Parathyroid adenoma (tissue), 2 donors: ENCODE measurements around the gene PIERCE2.
"Not testable (repeated sequence)": the region's sequence is repeated elsewhere in the genome, so short reads cannot be mapped to it uniquely, and the experiment has no call there.

Experiments
- H2AFZ ChIP-seq: fragments of 300-600 bp; sonication (generic); one replicate; pipeline ENCODE4 v1.7.0; 2017; ENCODE audit warnings: antibody characterized with exemption, mild to moderate bottlenecking
- H3K27ac ChIP-seq: fragments of 300-600 bp; sonication (generic); one replicate; pipeline ENCODE4 v1.7.0; 2017
- H3K27me3 ChIP-seq: fragments of 300-600 bp; sonication (generic); one replicate; pipeline ENCODE4 v1.7.0; 2017; ENCODE audit warnings: low read length; ENCODE audit not compliant: control insufficient read depth, insufficient read depth
- H3K36me3 ChIP-seq: fragments of 300-600 bp; sonication (generic); one replicate; pipeline ENCODE4 v1.7.0; 2017; ENCODE audit warnings: low read length; ENCODE audit not compliant: control insufficient read depth, insufficient read depth
- H3K4me1 ChIP-seq: fragments of 300-600 bp; sonication (generic); one replicate; pipeline ENCODE4 v1.7.0; 2017; ENCODE audit warnings: control low read depth
- H3K4me2 ChIP-seq: fragments of 300-600 bp; sonication (generic); one replicate; pipeline ENCODE4 v1.7.0; 2017; ENCODE audit warnings: low read length
- H3K4me3 ChIP-seq: fragments of 300-600 bp; sonication (generic); one replicate; pipeline ENCODE4 v1.7.0; 2017; ENCODE audit warnings: low read depth, low read length
- H3K79me2 ChIP-seq: fragments of 300-600 bp; sonication (generic); one replicate; pipeline ENCODE4 v1.7.0; 2017; ENCODE audit warnings: control low read depth
- H3K9ac ChIP-seq: fragments of 300-600 bp; sonication (generic); one replicate; pipeline ENCODE4 v1.7.0; 2017; ENCODE audit warnings: mild to moderate bottlenecking
- H3K9me3 ChIP-seq: fragments of 300-600 bp; sonication (generic); one replicate; pipeline ENCODE4 v1.7.0; 2017; ENCODE audit warnings: low read length; ENCODE audit not compliant: control insufficient read depth
- TF ChIP-seq, protein P1 (sequence below): fragments of 300-600 bp; sonication (generic); IDR thresholded peaks from one replicate; pipeline ENCODE4 v1.7.0; 2017; ENCODE audit warnings: antibody characterized with exemption, mild to moderate bottlenecking
- donor health status: primary hyperparathyroidism.

Gene PIERCE2

DNA sequence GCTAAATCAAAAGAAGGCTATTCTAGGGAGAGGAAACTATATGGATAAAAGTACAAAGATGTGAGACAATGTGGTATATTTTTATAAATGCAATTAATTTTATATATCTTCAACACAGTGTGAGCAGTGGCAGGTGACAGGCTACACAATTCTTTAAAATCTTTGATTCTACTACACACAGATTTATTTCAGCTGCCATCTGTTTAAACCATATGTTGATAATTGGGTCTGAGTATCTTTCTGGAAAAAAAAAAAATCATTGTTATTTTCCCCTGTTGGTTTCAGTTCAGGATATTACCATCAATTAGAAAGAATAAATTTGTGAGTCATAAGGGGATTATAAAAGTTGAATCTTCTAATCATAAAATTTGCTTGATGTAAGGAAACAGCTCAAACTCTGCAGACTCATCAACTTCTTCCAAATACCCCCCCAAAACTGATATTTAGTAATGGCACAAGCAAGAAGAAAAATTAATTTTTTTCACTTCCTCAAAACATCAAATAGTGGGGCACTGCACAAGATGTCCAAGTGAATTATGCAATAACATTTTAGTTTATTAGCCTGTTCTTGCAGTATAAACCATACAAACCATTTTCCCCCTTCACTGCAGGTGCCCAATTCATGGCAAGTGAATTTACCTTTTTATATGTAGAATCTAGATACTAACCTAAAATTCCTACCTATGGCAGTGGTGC lies 12.0 kb downstream of the PIERCE2 start:
- no peak overlapping the region for H3K27ac ChIP-seq
- H3K4me1 ChIP-seq = no peaks in the 10 kb centered on the region
- H3K36me3 ChIP-seq = no peaks in the 10 kb centered on the region
- no peaks in the 10 kb centered on the region for H3K27me3 ChIP-seq
- H2AFZ ChIP-seq = no peak overlapping the region
- no peaks in the 10 kb centered on the region for H3K9me3 ChIP-seq
- no peak overlapping the region for H3K9ac ChIP-seq
- H3K4me3 ChIP-seq = no peak overlapping the region
- no peaks in the 10 kb centered on the region for H3K79me2 ChIP-seq
- H3K4me2 ChIP-seq = no peak overlapping the region
- TF ChIP-seq, protein P1, sequence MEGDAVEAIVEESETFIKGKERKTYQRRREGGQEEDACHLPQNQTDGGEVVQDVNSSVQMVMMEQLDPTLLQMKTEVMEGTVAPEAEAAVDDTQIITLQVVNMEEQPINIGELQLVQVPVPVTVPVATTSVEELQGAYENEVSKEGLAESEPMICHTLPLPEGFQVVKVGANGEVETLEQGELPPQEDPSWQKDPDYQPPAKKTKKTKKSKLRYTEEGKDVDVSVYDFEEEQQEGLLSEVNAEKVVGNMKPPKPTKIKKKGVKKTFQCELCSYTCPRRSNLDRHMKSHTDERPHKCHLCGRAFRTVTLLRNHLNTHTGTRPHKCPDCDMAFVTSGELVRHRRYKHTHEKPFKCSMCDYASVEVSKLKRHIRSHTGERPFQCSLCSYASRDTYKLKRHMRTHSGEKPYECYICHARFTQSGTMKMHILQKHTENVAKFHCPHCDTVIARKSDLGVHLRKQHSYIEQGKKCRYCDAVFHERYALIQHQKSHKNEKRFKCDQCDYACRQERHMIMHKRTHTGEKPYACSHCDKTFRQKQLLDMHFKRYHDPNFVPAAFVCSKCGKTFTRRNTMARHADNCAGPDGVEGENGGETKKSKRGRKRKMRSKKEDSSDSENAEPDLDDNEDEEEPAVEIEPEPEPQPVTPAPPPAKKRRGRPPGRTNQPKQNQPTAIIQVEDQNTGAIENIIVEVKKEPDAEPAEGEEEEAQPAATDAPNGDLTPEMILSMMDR = no peak

DNA sequence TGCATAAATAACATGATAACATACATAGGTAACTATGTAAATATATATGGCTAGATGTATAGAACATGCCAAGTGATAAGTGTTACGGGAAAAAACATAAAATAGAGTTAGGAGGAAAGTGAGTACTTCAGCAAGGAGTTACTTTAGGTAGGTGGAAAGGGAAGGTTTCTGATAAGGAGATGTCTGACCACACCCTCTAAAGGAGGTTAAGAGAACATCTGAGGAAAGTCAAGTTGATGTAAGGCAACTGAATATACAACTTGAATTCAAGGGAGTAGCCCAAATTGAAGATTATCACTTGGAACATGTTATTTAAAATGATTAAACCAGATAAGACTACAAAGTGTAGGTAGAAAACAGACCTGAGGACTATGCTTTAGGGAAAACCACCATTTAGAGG lies 13.8 kb downstream of the PIERCE2 start:
- Histone ChIP-seq H3K9ac (no peak overlapping the region), H3K36me3 (no peaks in the 10 kb centered on the region), H3K79me2 (no peaks in the 10 kb centered on the region), H3K4me1 (no peaks in the 10 kb centered on the region), H3K4me2 (no peak overlapping the region), H3K4me3 (no peak overlapping the region), H3K27ac (no peak overlapping the region), H2AFZ (no peak overlapping the region), H3K27me3 (no peaks in the 10 kb centered on the region), H3K9me3 (no peaks in the 10 kb centered on the region)
- TF ChIP-seq, protein P1 = no peak

DNA sequence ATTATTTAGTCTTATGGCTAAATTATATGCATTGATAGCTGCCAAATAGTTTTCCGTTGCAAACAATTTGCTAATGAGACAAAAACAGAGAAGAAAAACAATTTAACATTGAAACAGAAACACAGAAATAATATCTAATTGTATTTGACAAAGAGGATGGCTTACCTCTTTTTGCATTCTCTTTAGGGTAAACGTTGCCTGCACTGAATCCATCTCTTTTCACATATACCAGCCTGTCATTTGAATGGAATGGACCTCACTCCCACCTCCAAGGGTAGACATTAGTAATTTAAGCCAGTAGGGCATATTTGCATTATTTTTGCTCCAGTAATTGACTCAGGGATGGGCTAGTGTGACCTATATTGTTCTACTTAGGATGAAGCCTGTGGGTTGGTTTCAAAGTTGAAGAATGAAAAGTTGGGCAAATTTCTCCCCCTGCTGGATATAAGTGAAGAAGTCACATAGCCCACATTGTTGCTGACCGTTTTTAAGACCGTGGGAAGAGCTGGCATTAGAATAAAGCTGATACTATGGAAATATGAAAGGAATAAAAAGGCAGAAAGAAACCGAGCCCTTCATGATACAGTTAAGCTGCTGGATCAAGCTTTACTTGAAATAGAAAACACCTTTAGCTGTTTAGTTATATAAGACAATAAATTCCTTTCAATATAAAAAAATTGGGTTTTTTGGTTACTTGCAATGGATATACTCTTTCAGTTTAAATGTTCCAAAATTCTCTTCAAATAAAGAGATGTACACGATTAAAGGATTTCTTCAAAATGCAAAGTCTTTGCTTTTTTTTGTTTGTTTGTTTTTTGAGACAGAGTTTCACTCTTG lies 26.9 kb downstream of the PIERCE2 start:
- H3K9me3 ChIP-seq = no peaks in the 10 kb centered on the region
- H3K9ac ChIP-seq = no peak overlapping the region
- TF ChIP-seq, protein P1 = no peak
- H3K4me2 ChIP-seq = no peak overlapping the region
- no peak overlapping the region for H3K27ac ChIP-seq
- no peaks in the 10 kb centered on the region for H3K79me2 ChIP-seq
- no peak overlapping the region for H2AFZ ChIP-seq
- H3K36me3 ChIP-seq = no peaks in the 10 kb centered on the region
- H3K27me3 ChIP-seq = no peaks in the 10 kb centered on the region
- no peak overlapping the region for H3K4me3 ChIP-seq
- no peaks in the 10 kb centered on the region for H3K4me1 ChIP-seq

DNA sequence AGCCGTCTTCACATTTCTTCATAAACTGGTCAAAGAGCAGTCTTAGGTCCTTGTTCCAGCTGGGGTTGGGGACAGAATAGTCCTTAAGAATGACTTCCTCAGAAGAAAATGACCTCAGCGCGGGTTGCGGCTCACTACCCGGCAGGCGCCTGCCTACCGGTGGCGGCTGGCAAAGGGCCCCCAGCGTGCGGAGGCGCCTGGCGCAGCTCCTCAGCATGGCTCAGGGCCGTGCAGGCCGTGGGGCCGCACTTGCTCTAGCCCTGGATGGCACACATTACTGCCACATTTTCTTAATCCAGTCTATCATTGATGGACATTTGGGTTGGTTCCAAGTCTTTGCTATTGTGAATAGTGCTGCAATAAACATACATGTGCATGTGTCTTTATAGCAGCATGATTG lies 34.8 kb downstream of the PIERCE2 start:
- not testable (repeated sequence) for H3K4me2 ChIP-seq, H3K36me3 ChIP-seq, H3K27me3 ChIP-seq, H3K9me3 ChIP-seq, H3K4me3 ChIP-seq, H3K27ac ChIP-seq, H3K9ac ChIP-seq, H3K79me2 ChIP-seq, H3K4me1 ChIP-seq, H2AFZ ChIP-seq

DNA sequence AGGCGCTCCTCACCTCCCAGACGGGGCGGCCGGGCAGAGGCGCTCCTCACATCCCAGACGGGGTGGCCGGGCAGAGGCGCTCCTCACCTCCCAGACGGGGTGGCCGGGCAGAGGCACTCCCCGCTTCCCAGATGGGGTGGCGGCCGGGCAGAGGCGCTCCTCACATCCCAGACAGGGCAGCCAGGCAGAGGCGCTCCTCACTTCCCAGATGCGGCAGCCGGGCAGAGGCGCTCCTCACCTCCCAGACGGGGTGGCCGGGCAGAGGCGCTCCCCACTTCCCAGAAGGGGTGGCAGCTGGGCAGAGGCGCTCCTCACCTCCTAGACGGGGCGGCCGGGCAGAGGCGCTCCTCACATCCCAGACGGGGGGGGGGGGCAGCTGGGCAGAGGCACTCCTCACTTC lies 37.6 kb downstream of the PIERCE2 start:
- not testable (repeated sequence) for H3K9me3 ChIP-seq, H3K27ac ChIP-seq, H3K79me2 ChIP-seq, H2AFZ ChIP-seq, H3K4me3 ChIP-seq, H3K36me3 ChIP-seq, H3K4me2 ChIP-seq, H3K27me3 ChIP-seq, H3K4me1 ChIP-seq, H3K9ac ChIP-seq

DNA sequence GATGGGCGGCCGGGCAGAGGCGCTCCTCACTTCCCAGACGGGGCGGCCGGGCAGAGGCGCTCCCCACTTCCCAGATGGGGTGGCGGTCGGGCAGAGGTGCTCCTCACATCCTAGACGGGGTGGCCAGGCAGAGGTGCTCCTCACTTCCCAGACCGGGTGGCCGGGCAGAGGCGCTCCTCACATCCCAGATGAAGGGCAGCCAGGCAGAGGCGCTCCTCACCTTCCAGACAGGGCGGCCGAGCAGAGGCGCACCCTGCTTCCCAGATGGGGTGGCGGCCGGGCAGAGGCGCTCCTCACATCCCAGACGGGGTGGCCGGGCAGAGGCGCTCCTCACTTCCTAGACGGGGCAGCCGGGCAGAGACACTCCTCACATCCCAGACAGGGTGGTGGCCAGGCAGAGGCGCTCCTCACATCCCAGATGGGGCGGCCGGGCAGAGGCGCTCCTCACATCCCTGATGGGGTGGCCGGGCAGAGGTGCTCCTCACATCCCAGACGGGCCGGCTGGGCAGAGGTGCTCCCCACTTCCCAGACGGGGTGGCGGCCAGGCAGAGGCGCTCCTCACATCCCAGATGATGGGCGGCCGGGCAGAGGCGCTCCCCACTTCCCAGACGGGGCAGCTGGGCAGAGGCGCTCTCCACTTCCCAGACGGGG lies 38.2 kb downstream of the PIERCE2 start:
- H3K4me2 ChIP-seq, H3K4me1 ChIP-seq, H3K9ac ChIP-seq, H3K79me2 ChIP-seq, H3K9me3 ChIP-seq, H3K27ac ChIP-seq, H3K4me3 ChIP-seq, H3K27me3 ChIP-seq, H3K36me3 ChIP-seq, H2AFZ ChIP-seq: not testable (repeated sequence)

DNA sequence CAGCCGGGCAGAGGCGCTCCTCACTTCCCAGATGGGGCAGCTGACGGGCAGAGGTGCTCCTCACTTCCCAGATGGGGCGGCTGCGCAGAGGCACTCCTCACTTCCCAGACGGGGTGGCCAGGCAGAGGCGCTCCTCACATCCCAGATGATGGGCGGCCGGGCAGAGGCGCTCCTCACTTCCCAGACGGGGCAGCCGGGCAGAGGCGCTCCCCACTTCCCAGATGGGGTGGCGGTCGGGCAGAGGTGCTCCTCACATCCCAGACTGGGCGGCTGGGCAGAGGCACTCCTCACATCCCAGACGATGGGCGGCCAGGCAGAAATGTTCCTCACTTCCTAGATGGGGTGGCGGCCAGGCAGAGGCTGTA lies 38.7 kb downstream of the PIERCE2 start:
- not testable (repeated sequence) for H3K27ac ChIP-seq, H3K9me3 ChIP-seq, H3K27me3 ChIP-seq, H3K79me2 ChIP-seq, H3K4me2 ChIP-seq, H2AFZ ChIP-seq, H3K4me3 ChIP-seq, H3K9ac ChIP-seq, H3K36me3 ChIP-seq, H3K4me1 ChIP-seq
